Measurements from ENCODE around the gene ENTPD7. TPM values are rescaled to one million over a fixed set of nuclear protein-coding genes. Genes with fewer than 3 reads are reported as not detected.

The ENTPD7 gene
- total RNA-seq, 1 experiment from 2014 or later = 11.4 TPM

- no peak for TF ChIP-seq FOXP4 (CRISPR knock-in tag; IDR thresholded peaks at IDR 0.05)
- no peak for TF ChIP-seq RELA (CRISPR knock-in tag; IDR thresholded peaks at IDR 0.05; ENCODE audit: borderline replicate concordance)
- TF ChIP-seq TEAD4 (CRISPR knock-in tag; IDR thresholded peaks at IDR 0.05) = no peak
- no peak for TF ChIP-seq ARID4B (CRISPR knock-in tag; IDR thresholded peaks at IDR 0.05; ENCODE audit: borderline replicate concordance)
- no peak for TF ChIP-seq IRF2 (CRISPR knock-in tag; IDR thresholded peaks at IDR 0.05; ENCODE audit: borderline replicate concordance, low read depth)
- no peak for TF ChIP-seq ZBTB21 (CRISPR knock-in tag; IDR thresholded peaks at IDR 0.05; ENCODE audit: borderline replicate concordance)
- TF ChIP-seq MLX (CRISPR knock-in tag; IDR thresholded peaks at IDR 0.05) = no peak
- no peak for TF ChIP-seq SMAD4 (CRISPR knock-in tag; IDR thresholded peaks at IDR 0.05)
- TF ChIP-seq JAZF1 (CRISPR knock-in tag; IDR thresholded peaks at IDR 0.05) = no peak
Observed at GRCh38 chr10:99610221-99610620, 49.1 kb upstream of the ENTPD7 start (continued).

GRCh38 chr10:99611326-99611725 lies 48.0 kb upstream of the ENTPD7 start:
- ChIA-PET POLR2A (interaction anchor here (1.3 kb wide), 1 partner anchor 181 kb away, joined by 3 read pairs; the partner anchor contains the start of gene GOT1), CTCF (interaction anchor here (0.8 to 3.4 kb wide), 16 partner anchors 10 to 908 kb away, joined by 3 to 78 read pairs (median 6); partner anchors contain the start of genes ENTPD7, GOT1 and SLC25A28)
- ATAC-seq (no peak), DNase-seq (ENCODE audit: low spot score) (no peak)
- Mint-ChIP-seq H3K27me3 (ENCODE audit: low read depth) (no peaks in the 10 kb centered on the region), H3K27ac (no peak overlapping the region), H3K36me3 (no peaks in the 10 kb centered on the region), H3K9me3 (no peaks in the 10 kb centered on the region), H3K4me1 (peaks cover 4% of the 10 kb centered on the region), H3K4me3 (no peak overlapping the region)
- TF ChIP-seq JUN (CRISPR knock-in tag; IDR thresholded peaks at IDR 0.05) (no peak), TCF7 (CRISPR knock-in tag; IDR thresholded peaks at IDR 0.05; ENCODE audit: low read depth) (no peak), E2F4 (CRISPR knock-in tag; IDR thresholded peaks at IDR 0.05; ENCODE audit: borderline replicate concordance, low read depth) (no peak), ATF6 (CRISPR knock-in tag; IDR thresholded peaks at IDR 0.05) (no peak)
